GM19240 (cell line): Measurements from ENCODE around the gene MTPN.

Experiments
- DNase-seq: peaks from one replicate; pipeline ENCODE4 v3.0.0; 2011; ENCODE audit warnings: low spot score; ENCODE audit not compliant: insufficient read length

The MTPN gene

GRCh38 chr7:135981958-135982646 lies 4.9 kb upstream of the MTPN start:
- DNase-seq, result no peak

GRCh38 chr7:135980665-135981180 lies 3.6 kb upstream of the MTPN start:
- DNase-seq, result no peak

GRCh38 chr7:135980012-135980551 lies 2.9 kb upstream of the MTPN start:
- no peak for DNase-seq

GRCh38 chr7:135979471-135980011 lies 2.4 kb upstream of the MTPN start:
- no peak for DNase-seq

- DNase-seq, result no peak
Measured at GRCh38 chr7:135978624-135979023, 1.5 kb upstream of the MTPN start.

- DNase-seq, result no peak
Measured at GRCh38 chr7:135977742-135978066, 545 bp upstream of the MTPN start.

GRCh38 chr7:135976312-135977006 lies 700 bp downstream of the MTPN start:
- DNase-seq, result no peak

- DNase-seq, result no peak
Measured at GRCh38 chr7:135975166-135975565, 2.0 kb downstream of the MTPN start.

GRCh38 chr7:135974667-135975066 lies 2.5 kb downstream of the MTPN start:
- no peak for DNase-seq

GRCh38 chr7:135971366-135971725 lies 5.8 kb downstream of the MTPN start:
- no peak for DNase-seq

- no peak for DNase-seq
Measured at GRCh38 chr7:135970682-135971365, 6.3 kb downstream of the MTPN start.

- DNase-seq, result no peak
Measured at GRCh38 chr7:135970045-135970444, 7.1 kb downstream of the MTPN start.

- DNase-seq, result no peak
Measured at GRCh38 chr7:135966341-135967043, 10.7 kb downstream of the MTPN start.

- DNase-seq, result no peak
Measured at GRCh38 chr7:135965602-135966001, 11.6 kb downstream of the MTPN start.

GRCh38 chr7:135964791-135965190 lies 12.4 kb downstream of the MTPN start:
- no peak for DNase-seq

- DNase-seq, result no peak
Measured at GRCh38 chr7:135964274-135964673, 12.9 kb downstream of the MTPN start.

GRCh38 chr7:135962802-135963201 lies 14.4 kb downstream of the MTPN start:
- DNase-seq, result no peak

GRCh38 chr7:135960709-135961451 lies 16.3 kb downstream of the MTPN start:
- no peak for DNase-seq

GRCh38 chr7:135959646-135960363 lies 17.4 kb downstream of the MTPN start:
- no peak for DNase-seq

GRCh38 chr7:135958173-135958572 lies 19.0 kb downstream of the MTPN start:
- no peak for DNase-seq
